GM19025 (cell line): Measurements from ENCODE around the gene NOP53.
"Not testable (repeated sequence)": the region's sequence is repeated elsewhere in the genome, so short reads cannot be mapped to it uniquely, and the experiment has no call there.

Experiments
- ATAC-seq: cut with Tn5 transposase; IDR thresholded peaks from one replicate; pipeline ENCODE4 v1.9.1; 2021; ENCODE audit warnings: mild to moderate bottlenecking, low read depth, moderate library complexity; ENCODE audit not compliant: unreplicated experiment

Gene NOP53

DNA sequence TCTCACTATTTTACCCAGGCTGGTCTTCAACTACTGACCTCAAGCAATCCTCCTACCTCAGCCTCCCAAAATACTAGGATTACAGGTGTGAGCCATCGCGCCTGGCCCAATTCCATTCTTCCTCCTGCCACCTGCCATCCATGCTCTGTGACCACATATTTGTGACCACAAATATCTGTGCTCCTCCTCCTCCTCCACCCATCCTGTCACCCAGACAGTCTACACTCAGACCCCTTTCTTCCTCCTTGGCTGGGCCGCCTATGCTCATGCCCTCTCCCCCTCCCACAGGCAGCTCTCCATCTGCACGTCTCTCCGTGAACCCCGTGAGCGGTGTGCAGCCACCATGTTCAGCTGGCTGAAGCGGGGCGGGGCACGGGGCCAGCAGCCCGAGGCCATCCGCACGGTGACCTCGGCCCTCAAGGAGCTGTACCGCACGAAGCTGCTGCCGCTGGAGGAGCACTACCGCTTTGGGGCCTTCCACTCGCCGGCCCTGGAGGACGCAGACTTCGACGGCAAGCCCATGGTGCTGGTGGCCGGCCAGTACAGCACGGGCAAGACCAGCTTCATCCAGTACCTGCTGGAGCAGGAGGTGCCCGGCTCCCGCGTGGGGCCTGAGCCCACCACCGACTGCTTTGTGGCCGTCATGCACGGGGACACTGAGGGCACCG lies 28.9 kb upstream of the NOP53 start:
- no peak for ATAC-seq

DNA sequence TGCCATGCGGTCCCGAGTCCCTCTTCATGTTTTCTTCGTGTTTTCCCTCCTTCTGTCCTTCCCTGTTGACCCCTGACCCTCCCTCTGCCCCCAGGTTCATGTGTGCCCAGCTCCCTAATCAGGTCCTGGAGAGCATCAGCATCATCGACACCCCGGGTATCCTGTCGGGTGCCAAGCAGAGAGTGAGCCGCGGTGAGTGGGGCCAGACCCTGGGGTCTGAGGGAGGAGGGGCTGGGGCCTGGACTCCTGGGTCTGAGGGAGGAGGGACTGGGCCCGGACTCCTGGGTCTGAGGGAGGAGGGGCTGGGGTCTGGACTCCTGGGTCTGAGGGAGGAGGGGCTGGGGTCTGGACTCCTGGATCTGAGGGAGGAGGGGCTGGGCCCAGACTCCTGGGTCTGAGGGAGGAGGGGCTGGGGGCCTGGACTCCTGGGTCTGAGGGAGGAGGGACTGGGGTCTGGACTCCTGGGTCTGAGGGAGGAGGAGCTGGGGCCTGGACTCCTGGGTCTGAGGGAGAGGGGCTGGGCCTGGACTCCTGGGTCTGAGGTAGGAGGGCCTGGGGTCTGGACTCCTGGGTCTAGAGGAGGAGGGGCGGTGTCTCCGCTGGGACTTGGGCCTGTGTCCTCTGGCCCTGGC lies 26.8 kb upstream of the NOP53 start:
- ATAC-seq, result not testable (repeated sequence)

DNA sequence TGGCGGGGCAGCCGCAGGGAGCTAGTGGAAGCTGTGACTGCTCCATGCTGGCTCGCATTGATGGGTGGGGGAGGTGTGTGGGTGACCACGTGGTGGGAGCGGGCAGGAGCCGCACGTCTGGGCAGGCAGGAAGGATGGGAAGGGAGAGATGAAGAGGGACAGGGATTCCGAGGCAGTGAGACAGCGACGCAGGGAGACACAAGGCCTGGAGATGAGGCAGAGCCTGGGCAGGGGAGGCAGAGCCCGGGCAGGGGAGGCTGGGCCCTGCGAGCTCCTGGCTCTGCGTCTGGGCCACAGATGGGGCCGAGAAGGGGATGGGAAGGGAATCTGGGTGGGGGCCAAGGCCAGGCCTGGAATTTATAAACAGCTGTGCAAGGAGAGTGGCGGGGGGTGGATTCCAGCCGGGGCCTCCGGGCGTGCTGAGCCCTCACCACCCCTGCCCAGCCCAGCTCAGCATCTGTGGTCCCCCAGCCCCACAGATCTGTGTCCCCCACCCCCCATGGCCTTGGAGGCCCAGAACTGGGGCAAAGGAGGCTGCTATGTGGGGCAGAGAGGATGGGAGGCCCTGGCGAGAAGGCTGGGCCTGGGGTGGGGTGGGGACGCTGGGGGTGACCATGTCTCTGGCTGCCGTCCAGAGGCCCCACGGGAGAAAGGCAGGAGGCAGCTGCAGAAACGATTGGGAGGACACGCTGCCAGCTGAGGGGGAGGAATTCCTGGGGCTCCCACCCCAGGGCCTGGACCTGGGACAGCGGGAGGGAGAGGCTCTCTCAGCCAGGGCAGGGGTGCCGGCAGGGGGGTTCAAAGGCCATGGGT lies 26.1 kb upstream of the NOP53 start:
- ATAC-seq, result no peak

DNA sequence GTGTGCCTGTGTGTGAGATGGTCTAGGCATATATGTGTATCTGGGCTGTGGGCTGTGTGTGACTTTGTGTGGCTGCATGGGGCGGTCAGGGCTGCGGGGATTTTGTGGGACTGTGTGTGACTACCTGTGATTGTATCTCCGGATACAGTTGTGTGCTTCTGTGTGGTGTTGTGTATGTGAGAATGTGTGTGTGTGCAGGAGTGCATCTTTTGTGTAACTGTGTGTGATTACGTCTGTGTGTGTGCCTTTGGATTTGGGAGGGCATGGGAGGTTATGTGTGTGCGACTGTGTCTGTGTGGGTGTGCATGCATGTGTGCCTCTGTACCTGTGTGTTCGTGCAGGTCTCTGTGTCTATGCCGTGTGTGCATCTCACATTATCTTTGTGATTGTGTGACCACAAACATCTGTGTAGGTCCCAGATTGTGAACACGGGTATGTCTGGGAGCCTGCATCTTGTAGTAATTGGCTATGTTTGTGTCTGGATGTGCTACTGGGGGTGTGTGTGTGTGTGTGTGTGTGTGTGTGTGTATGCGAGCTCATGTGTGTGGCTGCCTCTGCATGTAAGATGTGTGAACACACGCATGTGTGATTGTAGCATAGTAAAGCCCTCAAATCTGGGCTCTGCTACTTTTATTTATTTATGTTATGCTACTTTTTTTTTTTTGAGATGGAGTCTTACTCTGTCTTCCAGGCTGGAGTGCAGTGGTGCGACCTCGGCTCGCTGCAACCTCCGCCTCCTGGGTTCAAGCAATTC lies 24.5 kb upstream of the NOP53 start:
- no peak for ATAC-seq

DNA sequence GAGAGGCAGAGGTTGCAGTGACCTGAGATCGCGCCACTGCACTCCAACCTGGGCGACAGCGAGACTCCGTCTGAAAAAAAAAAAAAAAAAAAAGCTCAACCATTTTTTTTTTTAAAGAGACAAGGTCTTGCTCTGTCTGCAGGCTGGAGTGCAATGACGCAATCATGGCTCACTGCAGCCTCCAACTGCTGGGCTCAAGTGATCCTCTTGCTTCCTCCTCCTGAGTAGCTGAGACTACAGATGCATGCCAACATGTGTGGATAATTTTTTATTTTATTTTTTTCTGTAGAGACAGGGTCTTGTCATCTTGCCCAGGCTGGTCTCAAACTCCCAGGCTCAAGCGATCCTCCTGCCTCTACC lies 21.8 kb upstream of the NOP53 start:
- ATAC-seq, result no peak

DNA sequence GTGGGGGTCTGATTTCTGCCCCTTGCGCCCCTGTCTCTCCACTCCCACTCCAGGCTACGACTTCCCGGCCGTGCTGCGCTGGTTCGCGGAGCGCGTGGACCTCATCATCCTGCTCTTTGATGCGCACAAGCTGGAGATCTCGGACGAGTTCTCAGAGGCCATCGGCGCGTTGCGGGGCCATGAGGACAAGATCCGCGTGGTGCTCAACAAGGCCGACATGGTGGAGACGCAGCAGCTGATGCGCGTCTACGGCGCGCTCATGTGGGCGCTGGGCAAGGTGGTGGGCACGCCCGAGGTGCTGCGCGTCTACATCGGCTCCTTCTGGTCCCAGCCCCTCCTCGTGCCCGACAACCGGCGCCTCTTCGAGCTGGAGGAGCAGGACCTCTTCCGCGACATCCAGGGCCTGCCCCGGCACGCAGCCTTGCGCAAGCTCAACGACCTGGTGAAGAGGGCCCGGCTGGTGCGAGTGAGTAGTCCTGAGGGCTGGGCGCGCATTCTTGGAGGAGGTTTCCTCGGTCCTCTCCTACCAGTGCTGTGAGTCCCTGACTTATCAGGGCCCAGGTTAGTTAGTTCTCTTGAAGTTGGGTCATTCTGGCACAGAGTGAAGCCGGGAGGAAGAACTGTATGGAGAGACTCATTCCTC lies 19.5 kb upstream of the NOP53 start:
- no peak for ATAC-seq

DNA sequence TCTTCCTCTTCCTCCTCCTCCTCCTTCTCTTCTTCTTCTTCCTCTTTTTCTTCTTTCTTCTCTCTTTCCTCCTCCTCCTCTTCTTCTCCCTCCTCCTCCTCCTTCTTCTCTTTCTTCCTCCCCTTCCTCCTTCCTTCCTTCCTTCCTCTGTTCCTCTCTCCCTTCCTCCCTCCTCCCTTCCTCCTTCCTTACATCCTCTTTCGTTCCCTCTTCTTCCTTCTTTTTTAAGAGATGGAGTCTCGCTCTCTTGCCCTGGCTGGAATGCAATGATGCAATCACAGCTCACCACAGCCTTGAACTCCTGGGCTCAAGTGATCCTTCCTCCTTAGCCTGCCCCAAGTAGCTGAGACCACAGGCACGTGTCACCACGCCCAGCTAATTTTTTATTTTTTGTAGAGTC lies 18.9 kb upstream of the NOP53 start:
- no peak for ATAC-seq

DNA sequence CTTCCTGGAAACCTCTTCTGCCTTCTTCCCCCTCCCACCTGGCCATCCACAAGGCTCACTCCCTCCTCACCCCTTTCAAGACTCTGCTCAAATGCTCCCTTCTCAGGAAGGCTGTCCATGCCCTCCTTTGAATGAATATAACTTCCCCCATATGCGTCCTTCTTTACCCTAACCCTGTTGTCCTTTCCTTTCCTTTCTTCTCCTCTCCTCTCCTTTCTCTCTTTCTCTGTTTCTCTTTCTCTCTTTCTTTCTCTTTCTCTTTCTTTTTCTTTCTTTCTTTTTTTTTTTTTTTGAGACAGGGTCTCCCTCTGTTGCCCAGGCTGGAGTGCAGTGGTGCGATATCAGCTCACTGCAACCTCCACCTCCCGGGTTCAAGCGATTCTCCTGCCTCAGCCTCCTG lies 17.1 kb upstream of the NOP53 start:
- not testable (repeated sequence) for ATAC-seq

DNA sequence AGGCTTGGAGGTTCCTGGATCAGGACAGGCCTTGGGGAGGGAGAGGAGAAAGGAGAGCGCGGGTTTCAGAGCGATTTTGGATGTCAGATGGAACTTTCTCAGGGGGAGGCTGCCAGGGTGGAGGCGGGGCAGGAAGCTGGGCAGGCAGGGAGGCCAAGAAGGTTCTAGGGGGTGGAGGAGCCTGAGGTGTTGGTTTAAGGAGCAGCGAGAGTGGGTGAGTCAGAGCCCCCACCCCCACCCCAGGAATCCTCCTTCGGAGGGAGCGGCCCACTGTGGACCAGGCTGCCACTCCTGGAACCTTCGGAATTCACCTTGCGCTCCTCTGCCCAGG lies 15.9 kb upstream of the NOP53 start:
- no peak for ATAC-seq

DNA sequence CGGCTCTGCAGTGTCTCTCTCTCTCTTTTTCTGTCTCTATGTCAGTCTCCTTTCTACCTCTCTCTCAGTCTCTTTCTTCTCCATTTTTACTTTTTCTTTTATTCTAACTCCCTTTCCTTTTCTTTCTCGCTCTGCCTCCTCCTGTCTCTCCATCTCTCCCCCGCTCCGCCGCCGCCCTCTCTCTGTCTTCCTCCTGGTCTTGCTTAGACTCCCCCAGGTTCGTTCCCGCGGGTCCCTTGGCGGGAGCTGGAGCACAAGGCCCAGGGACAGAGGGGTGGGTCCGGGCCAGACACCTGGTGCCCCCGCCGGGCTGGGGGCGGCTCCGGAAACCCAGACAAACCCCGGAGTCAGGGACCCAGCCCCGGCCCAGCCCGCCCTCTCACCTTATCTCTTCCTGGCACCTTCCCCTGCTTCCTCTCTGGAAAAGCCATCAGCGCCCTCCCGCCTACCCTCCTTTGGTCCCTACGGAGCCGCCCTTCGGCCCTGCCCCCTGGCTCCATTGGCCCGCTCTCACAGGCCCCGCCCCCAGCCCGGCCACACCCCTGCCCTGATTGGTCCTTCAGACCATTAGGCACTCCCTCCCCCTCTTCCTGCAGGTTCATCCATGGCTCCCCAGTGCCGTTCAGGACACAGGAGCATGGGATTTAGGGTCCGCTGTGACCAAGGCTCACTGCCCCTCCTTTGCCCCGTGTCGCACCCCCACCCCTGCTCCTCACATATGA lies 15.4 kb upstream of the NOP53 start:
- ATAC-seq, result no peak

DNA sequence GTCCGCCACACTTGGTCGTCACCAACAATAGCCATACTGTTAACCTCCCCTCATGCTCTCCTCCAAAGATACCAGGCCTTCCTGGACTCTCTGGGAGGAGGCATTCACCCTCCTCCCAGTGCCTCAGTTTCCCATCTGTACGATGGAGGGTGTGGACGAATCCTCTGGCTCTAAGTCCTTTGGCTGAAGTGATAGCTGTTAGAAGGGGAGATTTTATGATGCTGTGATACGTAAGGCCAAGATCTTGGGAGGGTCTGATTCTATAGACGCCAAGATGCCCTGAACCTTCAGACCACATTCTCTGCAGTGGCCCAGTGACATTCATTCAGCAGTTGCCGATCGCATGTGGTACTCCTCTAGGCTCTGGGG lies 14.8 kb upstream of the NOP53 start:
- no peak for ATAC-seq

DNA sequence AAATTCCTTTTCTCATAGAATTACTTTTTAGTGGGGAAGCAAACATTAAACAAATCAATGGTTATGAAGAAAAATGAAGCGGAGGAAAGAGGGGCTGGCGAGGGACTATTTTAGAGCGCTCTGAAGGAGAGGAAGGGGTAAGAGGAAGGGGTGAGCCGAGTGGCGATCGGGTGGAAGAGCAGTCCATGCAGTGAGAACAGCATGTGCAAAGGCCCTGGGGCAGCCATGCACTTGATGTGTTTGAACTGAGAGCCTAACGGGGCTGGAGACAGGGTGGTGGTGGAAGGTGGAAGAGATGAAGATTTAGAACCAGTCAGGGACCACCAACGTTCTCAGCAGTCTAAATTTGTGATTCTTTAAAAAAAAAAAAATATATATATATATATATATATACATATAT lies 14.4 kb upstream of the NOP53 start:
- no peak for ATAC-seq

DNA sequence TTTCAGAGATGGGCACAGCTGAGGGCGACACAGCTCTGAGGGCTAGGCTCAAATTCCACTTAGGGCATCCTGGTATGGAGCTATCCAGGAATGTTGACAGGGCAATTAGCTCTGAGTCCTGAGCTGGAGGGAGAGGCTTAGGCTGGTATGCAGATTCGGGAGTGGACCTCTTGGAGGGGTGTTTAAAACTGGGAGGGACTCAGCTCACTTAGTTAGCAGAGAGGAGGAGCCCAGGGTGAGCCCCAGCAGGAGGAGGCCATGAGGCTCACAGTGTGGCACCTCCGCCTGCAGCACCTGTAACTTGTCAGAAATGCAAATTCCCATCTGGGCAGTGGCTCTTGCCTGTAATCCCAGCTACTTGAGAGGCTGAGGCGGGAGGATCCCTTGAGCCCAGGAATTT lies 10.2 kb upstream of the NOP53 start:
- ATAC-seq, result no peak

DNA sequence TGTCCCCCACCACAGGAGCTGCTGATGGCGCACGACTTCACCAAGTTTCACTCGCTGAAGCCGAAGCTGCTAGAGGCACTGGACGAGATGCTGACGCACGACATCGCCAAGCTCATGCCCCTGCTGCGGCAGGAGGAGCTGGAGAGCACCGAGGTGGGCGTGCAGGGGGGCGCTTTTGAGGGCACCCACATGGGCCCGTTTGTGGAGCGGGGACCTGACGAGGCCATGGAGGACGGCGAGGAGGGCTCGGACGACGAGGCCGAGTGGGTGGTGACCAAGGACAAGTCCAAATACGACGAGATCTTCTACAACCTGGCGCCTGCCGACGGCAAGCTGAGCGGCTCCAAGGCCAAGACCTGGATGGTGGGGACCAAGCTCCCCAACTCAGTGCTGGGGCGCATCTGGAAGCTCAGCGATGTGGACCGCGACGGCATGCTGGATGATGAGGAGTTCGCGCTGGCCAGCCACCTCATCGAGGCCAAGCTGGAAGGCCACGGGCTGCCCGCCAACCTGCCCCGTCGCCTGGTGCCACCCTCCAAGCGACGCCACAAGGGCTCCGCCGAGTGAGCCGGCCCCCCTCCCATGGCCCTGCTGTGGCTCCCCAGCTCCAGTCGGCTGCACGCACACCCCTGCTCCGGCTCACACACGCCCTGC lies 4.4 kb upstream of the NOP53 start:
- ATAC-seq, result no peak

DNA sequence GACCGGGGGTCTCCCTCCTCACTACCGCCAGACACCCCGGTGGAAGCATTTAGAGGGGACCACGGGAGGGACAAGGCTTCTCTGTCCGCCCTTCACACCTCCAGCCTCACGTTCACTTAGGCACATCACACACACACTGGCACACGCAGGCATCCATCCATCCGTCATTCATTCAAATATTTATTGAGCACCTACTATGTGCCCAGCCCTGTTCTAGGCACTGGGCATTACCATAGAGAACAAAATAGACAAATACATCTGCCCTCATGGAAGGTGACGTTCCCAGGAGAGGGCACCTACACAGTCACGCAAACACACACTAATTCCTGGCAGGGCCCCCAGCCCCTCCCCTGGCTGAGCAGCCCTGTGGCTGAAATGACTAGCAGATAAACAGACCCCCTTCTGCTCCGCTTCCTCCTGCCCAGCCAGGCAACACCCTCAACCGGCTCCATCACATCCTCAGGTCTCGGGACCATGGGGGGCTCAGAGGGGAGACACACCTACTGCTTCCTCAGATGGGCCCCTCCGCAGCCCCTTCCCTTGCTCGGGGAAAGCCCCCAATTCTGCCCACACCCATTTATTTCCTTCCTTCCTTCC lies 3.7 kb upstream of the NOP53 start:
- no peak for ATAC-seq

DNA sequence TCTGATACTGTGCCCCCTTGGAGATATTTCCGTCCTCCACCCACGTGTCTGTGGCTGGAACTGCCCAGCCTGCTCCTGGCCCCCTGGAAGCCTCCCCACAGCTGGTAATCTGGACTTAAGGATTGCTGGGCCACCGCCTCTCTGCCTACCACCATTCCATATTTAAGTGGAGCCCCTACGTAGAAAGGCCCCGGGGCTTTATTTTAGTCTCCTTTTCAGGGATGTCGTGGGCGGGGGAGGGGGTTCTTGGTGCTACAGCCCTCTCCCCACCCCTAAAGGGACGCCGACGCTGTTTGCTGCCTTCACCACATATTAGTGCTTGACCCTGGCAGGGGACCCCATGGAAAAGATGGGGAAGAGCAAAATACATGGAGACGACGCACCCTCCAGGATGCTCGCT lies 2.7 kb upstream of the NOP53 start:
- ATAC-seq, result no peak

DNA sequence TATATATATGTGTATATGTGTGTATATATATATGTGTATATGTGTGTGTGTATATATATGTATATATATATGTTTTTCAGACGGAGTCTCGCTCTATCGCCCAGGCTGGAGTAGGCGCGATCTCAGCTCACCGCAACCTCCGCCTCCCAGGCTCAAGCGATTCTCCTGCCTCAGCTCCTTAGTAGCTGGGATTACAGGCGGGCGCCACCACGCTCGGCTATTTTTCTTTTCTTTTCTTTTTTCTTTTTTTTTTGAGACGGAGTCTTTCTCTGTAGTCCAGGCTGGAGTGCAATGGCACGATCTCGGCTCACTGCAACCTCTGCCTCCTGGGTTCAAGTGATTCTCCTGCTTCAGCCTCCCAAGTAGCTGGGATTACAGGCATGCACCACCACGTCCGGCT lies 783 bp downstream of the NOP53 start:
- not testable (repeated sequence) for ATAC-seq

DNA sequence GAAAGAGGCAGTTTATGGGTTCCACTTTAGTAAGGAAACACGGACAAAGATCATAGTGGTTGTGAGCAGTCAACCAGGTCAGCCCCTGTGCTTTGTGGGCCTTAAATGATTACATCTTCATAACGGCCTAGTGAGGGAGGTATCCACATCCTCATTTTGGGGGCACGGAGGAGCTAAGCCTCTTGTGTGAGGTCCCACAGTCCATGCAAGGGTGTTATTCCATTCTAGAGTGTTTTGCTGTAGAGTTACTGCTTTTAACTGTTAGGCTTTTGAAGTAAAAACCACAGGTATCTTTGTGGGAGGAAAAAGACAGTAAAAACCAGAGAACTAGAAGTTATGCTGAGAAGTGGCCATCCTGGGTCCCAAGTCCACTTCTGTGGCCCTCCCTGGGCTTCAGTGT lies 4.0 kb downstream of the NOP53 start:
- no peak for ATAC-seq

DNA sequence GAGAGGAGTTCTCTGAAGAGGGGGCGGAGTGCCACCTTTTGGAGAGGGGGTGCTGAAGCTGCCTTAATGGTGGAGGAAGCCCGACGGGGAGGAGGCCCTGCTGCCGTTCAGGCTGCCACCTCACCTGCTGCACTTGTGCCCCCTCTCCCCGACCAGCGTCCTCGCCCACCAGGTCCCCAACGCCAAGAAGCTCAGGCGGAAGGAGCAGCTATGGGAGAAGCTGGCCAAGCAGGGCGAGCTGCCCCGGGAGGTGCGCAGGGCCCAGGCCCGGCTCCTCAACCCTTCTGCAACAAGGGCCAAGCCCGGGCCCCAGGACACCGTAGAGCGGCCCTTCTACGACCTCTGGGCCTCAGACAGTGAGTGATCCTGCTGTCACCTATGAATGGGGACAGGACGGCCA lies 5.4 kb downstream of the NOP53 start:
- no peak for ATAC-seq
